Endothelial cell of umbilical vein (primary cell): ENCODE measurements around the gene GNB2.

Source experiments
- CTCF ChIP-seq, 2 donors: IDR thresholded peaks; 1 replicate in 1 of 2; 2 replicates in 1 of 2; pipeline ENCODE4 v1.5.1; 2011; ENCODE audit warnings: low read length in 2 of 2, mild to moderate bottlenecking in 2 of 2, moderate library complexity in 2 of 2, control low read depth in 1 of 2, inconsistent platforms in 1 of 2, low read depth in 1 of 2; ENCODE audit not compliant: insufficient read depth in 1 of 2; ENCODE audit errors: extremely low read depth in 1 of 2
- EZH2 ChIP-seq: IDR thresholded peaks from 2 replicates; pipeline ENCODE4 v1.6.1; 2012; ENCODE audit warnings: borderline replicate concordance, low read depth, mild to moderate bottlenecking, moderate library complexity, low read length, inconsistent platforms; ENCODE audit not compliant: severe bottlenecking
- FOS ChIP-seq: IDR thresholded peaks from 2 replicates; pipeline ENCODE4 v1.6.1; 2011; ENCODE audit warnings: mild to moderate bottlenecking, low read length, moderate library complexity, borderline replicate concordance; ENCODE audit not compliant: insufficient read depth
- JUN ChIP-seq: IDR thresholded peaks from 2 replicates; pipeline ENCODE4 v1.6.1; 2011; ENCODE audit warnings: borderline replicate concordance, low read depth; ENCODE audit not compliant: insufficient read length, insufficient read depth
- MYC ChIP-seq: IDR thresholded peaks from one replicate; pipeline ENCODE4 v1.6.1; 2011; ENCODE audit warnings: mild to moderate bottlenecking, low read depth, low read length
- POLR2A ChIP-seq: IDR thresholded peaks from 2 replicates; pipeline ENCODE4 v1.6.1; 2012; ENCODE audit warnings: low read depth, mild to moderate bottlenecking, control low read depth, low read length
- POLR2AphosphoS5 ChIP-seq: IDR thresholded peaks from 2 replicates; pipeline ENCODE4 v1.6.1; 2012; ENCODE audit warnings: low read depth, mild to moderate bottlenecking, control low read depth, low read length, moderate library complexity; ENCODE audit not compliant: insufficient read depth

GRCh38 chr7:100626530-100627237, 46.9 kb upstream of the GNB2 start:
- no peak for TF ChIP-seq CTCF (IDR thresholded peaks at IDR 0.05; ENCODE audit: extremely low read depth in 1 of 2, insufficient read depth in 1 of 2, low read depth in 1 of 2, low read length in 2 of 2)
- no peak for TF ChIP-seq FOS
- TF ChIP-seq EZH2: no peak
- no peak for TF ChIP-seq POLR2A
- peak; percentile 40 for TF ChIP-seq POLR2AphosphoS5
- TF ChIP-seq JUN: no peak
- TF ChIP-seq MYC: no peak
